Vagina (tissue), 2 donors: ENCODE data around the gene BLTP1.

Experiments
- POLR2A ChIP-seq, 2 donors: fragments of 450-650 bp; IDR thresholded peaks; one replicate each; pipeline ENCODE4 v1.6.1; 2017; ENCODE audit warnings: antibody characterized with exemption in 2 of 2, mild to moderate bottlenecking in 2 of 2, moderate library complexity in 2 of 2
- POLR2AphosphoS5 ChIP-seq, 2 donors: sonication (generic); formaldehyde crosslinking; IDR thresholded peaks; one replicate each; pipeline ENCODE4 v1.9.0; 2017; ENCODE audit warnings: antibody characterized with exemption in 2 of 2, mild to moderate bottlenecking in 2 of 2, low read depth in 1 of 2; ENCODE audit not compliant: insufficient read depth in 1 of 2
- TF ChIP-seq, protein P1 (sequence below), 3 experiments: fragments of 450-650 bp in 2 of 3; fragments of 200-600 bp in 1 of 3; sonication (generic) in 1 of 3; IDR thresholded peaks; one replicate each; pipeline ENCODE4 v1.5.1; 2017 to 2019; ENCODE audit warnings: antibody characterized with exemption in 3 of 3, mild to moderate bottlenecking in 2 of 3, moderate library complexity in 2 of 3

DNA sequence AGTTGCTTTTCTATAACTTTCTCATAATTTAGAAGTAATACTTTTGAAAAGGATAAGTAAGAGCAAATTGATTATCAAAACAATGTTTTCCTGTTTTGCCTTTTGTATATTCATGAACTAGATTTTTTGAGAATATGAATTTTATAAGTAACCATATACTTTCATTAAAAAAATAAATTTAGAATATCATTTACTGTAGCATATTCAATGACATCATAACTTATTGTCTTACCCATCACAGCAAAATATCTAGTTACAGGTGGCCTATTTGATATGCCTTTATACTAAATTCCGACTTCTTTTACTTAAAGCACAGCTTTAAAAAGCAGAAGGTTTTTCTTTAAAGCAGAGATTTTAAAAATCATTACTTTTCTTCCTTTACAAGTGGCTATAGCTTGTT, 20.1 kb downstream of the BLTP1 start:
- TF ChIP-seq, protein P1, sequence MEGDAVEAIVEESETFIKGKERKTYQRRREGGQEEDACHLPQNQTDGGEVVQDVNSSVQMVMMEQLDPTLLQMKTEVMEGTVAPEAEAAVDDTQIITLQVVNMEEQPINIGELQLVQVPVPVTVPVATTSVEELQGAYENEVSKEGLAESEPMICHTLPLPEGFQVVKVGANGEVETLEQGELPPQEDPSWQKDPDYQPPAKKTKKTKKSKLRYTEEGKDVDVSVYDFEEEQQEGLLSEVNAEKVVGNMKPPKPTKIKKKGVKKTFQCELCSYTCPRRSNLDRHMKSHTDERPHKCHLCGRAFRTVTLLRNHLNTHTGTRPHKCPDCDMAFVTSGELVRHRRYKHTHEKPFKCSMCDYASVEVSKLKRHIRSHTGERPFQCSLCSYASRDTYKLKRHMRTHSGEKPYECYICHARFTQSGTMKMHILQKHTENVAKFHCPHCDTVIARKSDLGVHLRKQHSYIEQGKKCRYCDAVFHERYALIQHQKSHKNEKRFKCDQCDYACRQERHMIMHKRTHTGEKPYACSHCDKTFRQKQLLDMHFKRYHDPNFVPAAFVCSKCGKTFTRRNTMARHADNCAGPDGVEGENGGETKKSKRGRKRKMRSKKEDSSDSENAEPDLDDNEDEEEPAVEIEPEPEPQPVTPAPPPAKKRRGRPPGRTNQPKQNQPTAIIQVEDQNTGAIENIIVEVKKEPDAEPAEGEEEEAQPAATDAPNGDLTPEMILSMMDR (IDR thresholded peaks at IDR 0.05): no peak
- TF ChIP-seq POLR2A (IDR thresholded peaks at IDR 0.05) (no peak), POLR2AphosphoS5 (IDR thresholded peaks at IDR 0.05; ENCODE audit: insufficient read depth in 1 of 2, low read depth in 1 of 2) (no peak)
